Mesodermal cell (in vitro differentiated cells): ENCODE results near the gene TSPAN5.
"Not testable (repeated sequence)": the region's sequence is repeated elsewhere in the genome, so short reads cannot be mapped to it uniquely, and the experiment has no call there.

Experiments used
- H3K27ac ChIP-seq: 2 replicates; pipeline ENCODE4 v1.7.0; 2013; ENCODE audit warnings: mild to moderate bottlenecking, low read depth, low read length, moderate library complexity; ENCODE audit not compliant: severe bottlenecking
- H3K36me3 ChIP-seq: 2 replicates; pipeline ENCODE4 v1.7.1; 2013; ENCODE audit warnings: mild to moderate bottlenecking, low read length, moderate library complexity; ENCODE audit not compliant: control insufficient read depth, insufficient read depth
- H3K4me1 ChIP-seq: one replicate; pipeline ENCODE4 v1.7.1; 2013; ENCODE audit warnings: mild to moderate bottlenecking, low read length; ENCODE audit not compliant: insufficient read depth, control insufficient read depth, poor library complexity, severe bottlenecking
- H3K4me3 ChIP-seq: 2 replicates; pipeline ENCODE4 v1.7.0; 2013; ENCODE audit warnings: low read length, control low read depth, mild to moderate bottlenecking; ENCODE audit not compliant: insufficient read depth, poor library complexity, severe bottlenecking; ENCODE audit errors: extremely low read depth
- H3K9me3 ChIP-seq: 2 replicates; pipeline ENCODE4 v1.7.1; 2013; ENCODE audit warnings: mild to moderate bottlenecking, low read length, moderate library complexity; ENCODE audit not compliant: control insufficient read depth
- WGBS, 2 experiments: methylation state at CpG; one replicate each; pipeline ENCODE4 v1.1.5; 2013; ENCODE audit warnings: missing lambda C conversion rate in 2 of 2; ENCODE audit not compliant: insufficient coverage in 2 of 2; 5-methylcytosine and 5-hydroxymethylcytosine counted together

TSPAN5 gene

DNA sequence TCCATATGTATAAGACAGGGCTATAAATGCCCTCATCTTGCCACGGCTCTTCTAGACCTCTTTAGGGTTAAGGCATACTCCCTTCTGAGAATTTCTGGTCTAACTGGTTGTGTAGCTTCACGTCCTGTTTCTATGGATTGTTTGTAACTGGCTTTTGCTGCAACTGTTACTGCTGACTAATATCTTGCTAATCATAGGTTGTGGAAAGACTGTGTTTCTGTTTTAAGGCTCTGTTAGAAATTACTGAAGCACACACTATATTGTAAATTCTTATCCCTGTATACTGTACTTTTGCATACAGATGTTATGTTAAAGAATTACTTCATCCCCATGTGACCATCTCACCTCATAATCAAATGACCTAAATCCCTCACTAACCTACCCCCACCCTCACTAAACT, 178.8 kb downstream of the TSPAN5 start:
- peaks cover 64% of the 10 kb centered on the region for H3K36me3 ChIP-seq
- not testable (repeated sequence) for H3K27ac ChIP-seq, H3K4me3 ChIP-seq, H3K9me3 ChIP-seq, H3K4me1 ChIP-seq
- 100% methylated on average over 1 to 2 of the region's 2 CpGs for WGBS, 2 experiments

DNA sequence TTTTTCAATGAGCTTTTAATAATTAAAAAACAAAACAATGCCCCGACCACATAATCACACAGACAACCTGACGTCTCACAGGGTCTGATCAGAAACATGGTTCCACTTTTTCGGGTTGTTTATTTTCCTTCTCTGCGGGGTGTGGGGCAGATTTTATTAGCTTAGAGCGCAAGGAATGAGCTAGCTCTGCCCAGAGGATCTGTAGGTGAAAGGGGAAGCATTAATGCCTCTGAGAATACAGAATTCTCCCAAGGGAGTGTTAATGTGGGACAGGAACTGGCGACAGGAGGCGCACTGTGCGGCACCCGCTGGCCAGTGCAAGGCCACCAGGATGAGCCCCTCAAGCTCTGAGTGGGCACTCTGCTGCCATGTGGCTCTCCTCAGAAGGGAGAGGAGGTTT, 181.5 kb downstream of the TSPAN5 start:
- peaks cover 2% of the 10 kb centered on the region for H3K9me3 ChIP-seq
- H3K4me1 ChIP-seq: no peaks in the 10 kb centered on the region
- H3K36me3 ChIP-seq: peaks cover 83% of the 10 kb centered on the region
- no peak overlapping the region for H3K4me3 ChIP-seq
- 89 to 94% methylated on average over 4 of the region's 9 CpGs for WGBS, 2 experiments
- no peak overlapping the region for H3K27ac ChIP-seq

- peaks cover 4% of the 10 kb centered on the region for H3K4me1 ChIP-seq
- H3K36me3 ChIP-seq: peaks cover 88% of the 10 kb centered on the region
- H3K9me3 ChIP-seq: no peaks in the 10 kb centered on the region
- no peak overlapping the region for H3K4me3 ChIP-seq
- H3K27ac ChIP-seq: no peak overlapping the region
- 80 to 88% methylated on average over 1 of the region's 3 CpGs for WGBS, 2 experiments
These were observed 184.0 kb downstream of the TSPAN5 start for GRCh38 chr4:98474408-98474844.

DNA sequence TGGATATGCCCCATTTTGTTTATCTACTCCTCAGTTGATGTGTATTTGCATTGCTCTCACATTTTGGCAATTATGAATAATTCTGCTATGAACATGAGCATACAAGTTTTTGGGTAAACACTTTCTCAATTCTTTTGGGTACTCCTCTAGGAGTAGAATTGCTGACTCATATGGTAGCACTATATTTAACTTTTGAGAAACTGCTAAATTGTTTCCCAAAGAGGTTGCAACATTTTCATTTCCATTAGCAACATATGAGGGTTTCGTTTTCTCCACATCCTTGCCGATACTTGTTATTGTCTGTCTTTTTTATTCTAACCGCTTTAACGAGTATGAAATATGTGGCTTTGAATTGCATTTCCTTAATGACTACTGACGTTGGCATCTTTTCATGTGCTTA, 185.4 kb downstream of the TSPAN5 start:
- no peak overlapping the region for H3K4me3 ChIP-seq
- peaks cover 7% of the 10 kb centered on the region for H3K4me1 ChIP-seq

GRCh38 chr4:98470831-98471230, 187.6 kb downstream of the TSPAN5 start:
- peaks cover 7% of the 10 kb centered on the region for H3K4me1 ChIP-seq
- WGBS, 2 experiments: 93 to 98% methylated on average over 4 of the region's 7 CpGs
- H3K27ac ChIP-seq: no peak overlapping the region
- H3K36me3 ChIP-seq: peaks cover 53% of the 10 kb centered on the region
- H3K9me3 ChIP-seq: no peaks in the 10 kb centered on the region
- no peak overlapping the region for H3K4me3 ChIP-seq

More for the DNA sequence above, 185.4 kb downstream of the TSPAN5 start:
- Histone ChIP-seq H3K9me3 (no peaks in the 10 kb centered on the region), H3K36me3 (peaks cover 74% of the 10 kb centered on the region), H3K27ac (no peak overlapping the region)
- 95 to 100% methylated on average over 3 to 4 of the region's 5 CpGs for WGBS, 2 experiments

- H3K4me3 ChIP-seq: no peak overlapping the region
- peaks cover 50% of the 10 kb centered on the region for H3K36me3 ChIP-seq
- H3K27ac ChIP-seq: no peak overlapping the region
- H3K9me3 ChIP-seq: no peaks in the 10 kb centered on the region
- H3K4me1 ChIP-seq: peaks cover 7% of the 10 kb centered on the region
- no CpG with 5 or more reads among the region's 3 CpGs for WGBS, 2 experiments
These were observed 188.0 kb downstream of the TSPAN5 start for GRCh38 chr4:98470366-98470765.

GRCh38 chr4:98469771-98470170, 188.6 kb downstream of the TSPAN5 start:
- Histone ChIP-seq H3K27ac (peak overlapping the region; percentile 26), H3K36me3 (peaks cover 44% of the 10 kb centered on the region), H3K9me3 (no peaks in the 10 kb centered on the region), H3K4me3 (no peak overlapping the region), H3K4me1 (peaks cover 7% of the 10 kb centered on the region)
- WGBS, 2 experiments: 47 to 57% methylated on average over 1 to 2 of the region's 2 CpGs

DNA sequence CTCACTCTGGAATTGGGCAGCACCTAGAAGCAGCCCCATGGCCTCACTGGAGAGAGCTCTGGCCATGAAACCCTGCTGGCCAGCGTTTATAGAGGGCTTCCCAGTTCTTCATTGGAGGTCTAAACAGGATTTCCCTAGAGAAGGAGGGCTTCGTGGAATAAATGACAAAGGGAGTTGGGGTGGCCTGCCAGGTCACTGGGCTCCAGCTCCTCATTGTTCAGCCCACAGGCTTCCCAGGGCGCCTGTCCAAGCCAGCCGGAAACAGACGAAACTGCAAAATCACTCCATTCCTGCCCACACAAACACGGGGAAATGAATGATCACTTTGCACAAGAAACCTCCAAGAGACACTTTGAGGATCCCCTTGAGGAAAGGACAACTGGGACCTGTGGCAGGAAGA, 189.7 kb downstream of the TSPAN5 start:
- H3K4me1 ChIP-seq: peaks cover 7% of the 10 kb centered on the region
- peaks cover 35% of the 10 kb centered on the region for H3K36me3 ChIP-seq
- no peak overlapping the region for H3K4me3 ChIP-seq
- WGBS, 2 experiments: 81 to 83% methylated on average over 2 to 3 of the region's 6 CpGs
- peak overlapping the region; percentile 53 for H3K27ac ChIP-seq
- H3K9me3 ChIP-seq: no peaks in the 10 kb centered on the region

DNA sequence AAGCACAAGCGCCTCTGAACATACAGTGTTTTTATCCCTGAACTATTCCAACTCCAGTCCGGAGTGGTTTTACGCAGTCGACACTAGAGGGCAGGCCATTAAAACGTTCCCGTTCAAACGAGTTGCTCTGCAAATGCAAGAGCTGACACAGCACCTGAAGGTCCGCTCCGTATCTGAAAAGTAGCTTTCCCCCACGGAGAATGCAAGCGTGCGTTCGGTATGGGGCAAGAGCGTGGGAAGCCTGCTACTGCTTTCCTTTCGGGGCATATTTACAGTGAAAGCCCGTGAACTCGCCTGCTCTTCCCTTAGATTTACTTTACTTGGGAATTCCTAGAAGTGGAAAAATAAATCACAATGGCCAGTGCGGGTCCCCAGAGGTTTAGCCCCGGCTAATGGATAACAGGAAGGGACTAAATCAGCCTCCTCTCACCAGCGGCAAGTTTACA, 190.8 kb downstream of the TSPAN5 start:
- H3K27ac ChIP-seq: peak overlapping the region; percentile 57
- no peak overlapping the region for H3K4me3 ChIP-seq
- no peaks in the 10 kb centered on the region for H3K9me3 ChIP-seq
- H3K36me3 ChIP-seq: peaks cover 27% of the 10 kb centered on the region
- WGBS, 2 experiments: 5 to 12% methylated on average over 17 to 19 of the region's 20 CpGs
- peaks cover 7% of the 10 kb centered on the region for H3K4me1 ChIP-seq

DNA sequence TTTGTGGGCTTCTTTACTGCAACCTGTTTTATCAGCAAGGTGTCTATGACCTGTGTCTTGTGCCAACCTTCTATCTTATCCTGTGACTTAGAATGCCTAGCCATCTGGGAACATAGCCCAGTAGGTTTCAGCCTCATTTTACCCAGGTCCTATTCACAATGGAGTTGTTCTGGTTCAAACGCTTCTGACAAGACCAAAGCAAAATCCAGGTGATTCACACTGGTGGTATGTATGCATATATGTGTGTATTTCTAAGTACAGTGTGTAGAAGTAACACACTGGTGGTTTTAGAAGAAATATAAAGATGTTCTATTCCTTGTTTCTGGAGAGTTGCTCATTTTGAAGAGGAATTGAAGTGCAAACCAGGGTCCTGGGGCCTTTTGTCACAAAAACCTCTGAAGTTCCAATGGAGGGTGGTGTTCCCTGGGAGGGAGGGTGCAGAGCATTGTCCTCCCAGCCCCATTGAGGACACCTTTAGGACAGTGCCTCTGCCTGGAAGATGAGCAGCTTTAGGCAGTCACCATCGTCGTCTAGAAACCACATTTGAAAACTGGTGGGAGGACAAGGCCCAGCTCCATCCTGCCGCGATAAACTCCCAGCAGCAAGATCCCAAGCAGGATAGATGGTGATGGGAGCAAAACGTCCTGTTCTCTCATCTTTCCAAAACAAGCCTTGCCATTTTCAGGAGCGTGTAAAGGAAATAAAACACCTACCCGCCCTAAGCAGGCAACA, 191.4 kb downstream of the TSPAN5 start:
- Histone ChIP-seq H3K36me3 (peaks cover 21% of the 10 kb centered on the region), H3K9me3 (no peaks in the 10 kb centered on the region), H3K4me3 (no peak overlapping the region), H3K27ac (no peak overlapping the region), H3K4me1 (peaks cover 7% of the 10 kb centered on the region)
- WGBS, 2 experiments: 40 to 51% methylated on average over 5 to 8 of the region's 8 CpGs

- no peaks in the 10 kb centered on the region for H3K9me3 ChIP-seq
- no peak overlapping the region for H3K4me3 ChIP-seq
- H3K27ac ChIP-seq: no peak overlapping the region
- no peaks in the 10 kb centered on the region for H3K4me1 ChIP-seq
- H3K36me3 ChIP-seq: no peaks in the 10 kb centered on the region
These were observed 195.9 kb downstream of the TSPAN5 start for GRCh38 chr4:98462487-98462886.
